ENCODE data around the gene TAF11L10.
"Not testable (repeated sequence)": the region's sequence is repeated elsewhere in the genome, so short reads cannot be mapped to it uniquely, and the experiment has no call there.

TAF11L10 gene

DNA sequence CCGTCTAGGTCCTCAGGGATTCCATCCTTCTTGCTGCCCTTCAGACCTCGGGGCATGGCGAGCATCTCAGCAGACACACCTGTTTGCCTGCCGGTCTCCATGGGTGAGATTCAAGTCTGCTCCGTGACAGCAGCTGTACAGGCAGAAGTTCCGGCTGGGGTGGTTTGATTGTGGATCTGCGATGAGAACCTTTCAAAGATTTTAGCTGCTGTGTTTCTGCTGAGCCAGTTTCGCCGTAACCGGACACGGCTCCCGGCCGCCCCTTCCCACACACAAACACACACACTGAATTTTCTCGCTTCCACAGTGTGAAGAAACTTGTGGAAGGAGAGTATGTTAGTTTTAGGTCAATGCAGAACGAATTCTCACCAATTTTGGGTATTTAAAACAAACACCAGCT lies at the start of gene TAF11L10:
TAF11L10 (minus strand) TSS at position 101 of the 400 bp plus-strand sequence.
- DNase-seq (ENCODE audit: low spot score) = not testable (repeated sequence)

DNA sequence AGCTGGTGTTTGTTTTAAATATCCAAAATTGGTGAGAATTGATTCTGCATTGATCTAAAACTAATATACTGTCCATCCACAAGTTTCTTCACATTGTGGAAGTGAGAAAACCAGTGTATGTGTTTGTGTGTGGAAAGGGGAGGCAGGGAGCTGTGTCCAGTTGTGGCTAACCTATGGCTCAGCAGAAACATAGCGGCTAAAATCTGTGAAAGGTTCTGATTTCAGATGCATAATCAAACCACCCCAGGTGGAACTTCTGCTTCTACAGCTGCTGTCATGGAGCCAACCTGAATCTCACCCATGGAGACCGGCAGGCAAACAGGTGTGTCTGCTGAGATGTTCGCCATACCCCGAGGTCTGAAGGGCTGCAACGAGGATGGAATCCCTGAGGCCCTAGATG lies 36.5 kb upstream of the TAF11L10 start, which contains the start of gene TAF11L14:
TAF11L14 (plus strand) TSS at position 301 of the 400 bp plus-strand sequence.
- DNase-seq (ENCODE audit: low spot score) = no peak

DNA sequence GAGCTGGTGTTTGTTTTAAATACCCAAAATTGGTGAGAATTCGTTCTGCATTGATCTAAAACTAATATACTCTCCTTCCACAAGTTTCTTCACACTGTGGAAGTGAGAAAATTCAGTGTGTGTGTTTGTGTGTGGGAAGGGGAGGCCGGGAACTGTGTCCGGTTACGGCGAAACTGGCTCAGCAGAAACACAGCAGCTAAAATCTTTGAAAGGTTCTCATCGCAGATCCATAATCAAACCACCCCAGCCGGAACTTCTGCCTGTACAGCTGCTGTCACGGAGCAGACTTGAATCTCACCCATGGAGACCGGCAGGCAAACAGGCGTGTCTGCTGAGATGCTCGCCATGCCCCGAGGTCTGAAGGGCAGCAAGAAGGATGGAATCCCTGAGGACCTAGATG lies 34.2 kb upstream of the TAF11L10 start, which contains the start of gene TAF11L13:
TAF11L13 (plus strand) TSS at position 301 of the 400 bp plus-strand sequence.
- not testable (repeated sequence) for DNase-seq (ENCODE audit: low spot score)

DNA sequence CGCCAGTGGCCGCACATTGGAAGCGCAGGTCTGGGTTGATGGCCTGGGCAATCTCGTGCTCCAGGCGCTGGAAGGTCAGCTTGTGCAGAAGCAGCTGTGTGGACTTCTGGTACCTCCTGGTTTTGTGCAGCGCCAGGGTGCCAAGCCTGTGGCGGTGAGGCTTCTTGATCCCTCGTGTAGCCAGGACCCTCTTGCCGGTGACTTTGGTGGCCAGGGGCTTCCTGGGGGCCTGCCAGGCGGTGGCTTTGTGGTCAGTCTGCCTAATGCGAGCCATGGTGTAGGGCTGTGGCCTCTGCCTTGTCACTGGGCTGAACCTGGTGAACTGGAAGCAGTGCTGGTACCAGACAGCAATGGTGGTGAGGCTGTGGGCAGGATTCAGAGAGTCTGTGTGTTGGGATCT lies 28.1 kb upstream of the TAF11L10 start:
- no peak for DNase-seq (ENCODE audit: low spot score)

DNA sequence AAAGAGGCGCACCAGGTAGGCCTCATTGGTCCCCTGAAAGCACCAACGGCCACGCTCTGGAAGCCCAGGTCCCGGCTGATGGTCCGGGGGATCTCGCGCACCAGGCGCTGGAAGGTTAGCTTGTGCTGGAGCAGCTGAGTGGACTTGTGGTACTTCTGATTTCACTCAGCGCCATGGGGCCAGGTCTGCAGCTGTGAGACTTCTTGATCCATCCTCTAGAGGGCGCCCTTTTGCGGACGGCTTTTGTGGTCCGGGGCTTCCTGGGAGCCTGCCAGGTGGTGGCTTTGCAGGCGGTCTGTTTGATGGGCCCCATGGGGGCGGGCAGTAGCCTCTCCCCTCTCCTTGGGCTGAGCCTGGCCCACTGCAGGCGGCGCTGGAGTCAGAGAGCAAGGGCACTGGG lies 23.0 kb upstream of the TAF11L10 start:
- DNase-seq (ENCODE audit: low spot score) = no peak

DNA sequence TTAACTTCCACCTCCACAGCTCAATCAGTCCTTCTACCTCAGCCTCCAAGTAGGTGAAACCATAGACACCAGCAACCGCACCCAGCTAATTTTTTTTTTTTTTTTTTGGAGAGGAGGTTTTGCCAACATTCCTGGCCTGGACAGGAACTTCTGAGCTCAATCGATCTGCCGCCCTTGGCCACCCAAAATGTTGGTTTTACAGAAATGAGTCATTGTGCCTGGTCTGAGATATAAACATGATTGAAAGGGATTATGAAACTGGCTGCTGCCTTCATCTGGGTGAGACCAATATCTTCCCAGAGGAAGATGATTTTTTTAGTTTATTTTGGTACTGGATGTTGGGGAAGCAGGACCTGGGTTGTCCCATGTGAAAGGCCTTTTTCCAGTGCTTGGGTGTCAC lies 21.7 kb upstream of the TAF11L10 start:
- DNase-seq (ENCODE audit: low spot score) = no peak

DNA sequence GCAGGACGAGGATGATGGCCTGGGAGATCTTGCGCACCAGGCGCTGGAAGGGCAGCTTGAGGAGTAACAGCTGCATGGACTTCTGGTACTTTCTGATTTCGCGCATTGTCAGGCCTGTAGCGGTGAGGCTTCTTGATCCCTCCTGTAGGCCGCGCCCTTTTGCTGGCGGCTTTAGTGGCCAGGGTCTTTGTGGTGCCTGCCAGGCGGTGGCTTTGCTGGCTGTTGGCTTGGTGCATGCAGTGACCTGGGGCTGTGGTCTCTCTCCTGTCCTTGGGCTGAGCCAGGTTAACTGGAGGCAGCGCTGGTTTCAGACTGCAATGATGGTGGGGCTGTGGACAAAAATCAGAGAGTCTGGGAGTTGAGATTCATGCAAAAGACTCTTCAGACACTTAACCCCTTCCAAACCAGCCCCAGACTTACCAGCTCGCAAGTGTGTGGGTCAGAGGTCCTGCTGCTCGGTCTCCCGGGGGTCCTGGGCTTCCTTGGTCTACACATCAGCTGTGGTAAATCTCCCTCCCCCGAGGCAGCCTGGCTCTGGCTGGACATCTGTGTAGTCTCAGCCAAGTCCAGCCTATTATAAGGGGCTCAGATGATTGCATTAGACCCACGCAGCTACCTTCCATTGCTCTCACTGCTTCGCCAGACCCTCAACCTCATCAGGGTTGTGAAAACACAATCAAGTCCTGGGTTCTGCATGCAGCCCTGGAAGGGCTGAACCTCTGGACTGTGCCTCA lies 17.4 kb upstream of the TAF11L10 start:
- DNase-seq (ENCODE audit: low spot score) = no peak

DNA sequence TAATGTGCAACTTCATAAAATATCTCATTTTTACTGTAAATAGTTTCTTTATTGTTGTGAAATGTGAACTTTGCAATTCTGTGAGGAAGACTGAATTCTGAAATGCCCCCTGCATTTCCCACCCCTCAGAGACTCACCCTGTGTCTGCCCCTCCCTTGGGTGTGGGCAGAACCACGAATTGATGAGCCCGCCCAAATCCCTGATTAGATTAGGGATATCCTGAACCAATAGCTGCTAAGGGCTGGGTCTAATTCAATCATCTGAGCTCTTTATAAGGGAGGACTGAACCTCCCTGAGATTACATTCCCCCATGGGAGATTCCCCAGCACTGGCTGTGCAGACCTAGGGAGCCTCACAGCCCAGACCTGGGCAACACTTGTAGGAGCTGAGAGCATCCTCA lies 12.5 kb upstream of the TAF11L10 start, which contains the start of gene TAF11L12:
TAF11L12 (plus strand) TSS at position 301 of the 400 bp plus-strand sequence.
- not testable (repeated sequence) for DNase-seq (ENCODE audit: low spot score)

DNA sequence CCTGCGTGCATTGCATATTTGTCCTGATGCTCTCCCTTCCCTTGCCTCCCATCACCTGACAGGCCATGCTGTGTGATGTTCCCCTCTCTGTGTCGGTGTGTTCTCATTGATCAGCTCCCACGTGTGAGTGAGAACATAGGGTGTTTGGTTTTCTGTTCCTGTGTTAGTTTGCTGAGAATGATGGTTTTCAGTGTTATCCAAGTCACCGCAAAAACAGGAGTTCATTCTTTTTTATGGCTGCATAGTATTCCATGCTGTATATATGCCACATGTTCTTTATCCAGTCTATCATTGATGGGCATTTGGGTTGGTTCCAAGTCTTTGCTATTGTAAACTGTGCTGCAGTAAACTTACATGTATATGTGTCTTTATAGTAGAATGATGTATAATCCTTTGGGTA lies 9.8 kb upstream of the TAF11L10 start:
- DNase-seq (ENCODE audit: low spot score) = not testable (repeated sequence)

DNA sequence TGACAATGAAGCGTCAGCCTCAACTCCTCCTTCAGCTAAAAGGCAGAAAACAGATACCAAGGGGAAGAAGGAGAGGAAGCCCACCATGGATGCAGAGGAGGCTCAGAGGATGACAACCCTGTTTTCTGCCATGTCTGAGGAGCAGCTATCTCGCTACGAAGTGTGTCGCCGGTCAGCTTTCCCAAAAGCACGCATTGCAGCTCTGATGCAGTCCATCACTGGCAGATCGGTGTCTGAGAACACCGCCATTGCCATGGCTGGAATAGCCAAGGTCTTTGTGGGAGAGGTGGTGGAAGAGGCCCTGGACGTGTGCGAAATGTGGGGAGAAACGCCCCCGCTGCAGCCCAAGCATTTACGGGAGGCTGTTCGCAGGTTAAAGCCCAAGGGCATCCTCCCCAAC lies 7.3 kb upstream of the TAF11L10 start:
- no peak for DNase-seq (ENCODE audit: low spot score)

DNA sequence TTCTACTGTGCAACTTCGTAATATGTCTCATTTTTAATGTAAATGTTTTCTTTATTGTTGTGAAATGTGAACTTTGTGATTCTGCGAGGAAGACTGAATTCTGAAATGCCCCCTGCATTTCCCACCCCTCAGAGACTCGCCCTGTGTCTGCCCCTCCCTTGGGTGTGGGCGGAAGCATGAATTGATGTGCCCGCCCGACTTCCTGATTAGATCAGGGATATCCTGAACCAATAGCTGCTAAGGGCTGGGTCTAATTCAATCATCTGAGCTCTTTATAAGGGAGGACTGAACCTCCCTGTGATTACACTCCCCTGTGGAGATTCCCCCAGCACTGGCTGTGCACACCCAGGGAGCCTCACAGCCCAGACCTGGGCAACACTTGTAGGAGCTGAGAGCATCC lies 6.3 kb upstream of the TAF11L10 start, which contains the start of gene TAF11L11:
TAF11L11 (plus strand) TSS at position 304 of the 400 bp plus-strand sequence.
- not testable (repeated sequence) for DNase-seq (ENCODE audit: low spot score)

DNA sequence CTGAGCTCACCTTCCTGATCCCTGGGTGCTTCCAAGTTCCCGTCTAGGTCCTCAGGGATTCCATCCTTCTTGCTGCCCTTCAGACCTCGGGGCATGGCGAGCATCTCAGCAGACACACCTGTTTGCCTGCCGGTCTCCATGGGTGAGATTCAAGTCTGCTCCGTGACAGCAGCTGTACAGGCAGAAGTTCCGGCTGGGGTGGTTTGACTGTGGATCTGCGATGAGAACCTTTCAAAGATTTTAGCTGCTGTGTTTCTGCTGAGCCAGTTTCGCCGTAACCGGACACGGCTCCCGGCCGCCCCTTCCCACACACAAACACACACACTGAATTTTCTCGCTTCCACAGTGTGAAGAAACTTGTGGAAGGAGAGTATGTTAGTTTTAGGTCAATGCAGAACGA lies 3.4 kb downstream of the TAF11L10 start, which contains the start of gene TAF11L9:
TAF11L9 (minus strand) TSS at position 140 of the 400 bp plus-strand sequence.
- not testable (repeated sequence) for DNase-seq (ENCODE audit: low spot score)

DNA sequence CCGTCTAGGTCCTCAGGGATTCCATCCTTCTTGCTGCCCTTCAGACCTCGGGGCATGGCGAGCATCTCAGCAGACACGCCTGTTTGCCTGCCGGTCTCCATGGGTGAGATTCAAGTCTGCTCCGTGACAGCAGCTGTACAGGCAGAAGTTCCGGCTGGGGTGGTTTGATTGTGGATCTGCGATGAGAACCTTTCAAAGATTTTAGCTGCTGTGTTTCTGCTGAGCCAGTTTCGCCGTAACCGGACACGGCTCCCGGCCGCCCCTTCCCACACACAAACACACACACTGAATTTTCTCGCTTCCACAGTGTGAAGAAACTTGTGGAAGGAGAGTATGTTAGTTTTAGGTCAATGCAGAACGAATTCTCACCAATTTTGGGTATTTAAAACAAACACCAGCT lies 6.8 kb downstream of the TAF11L10 start, which contains the start of gene TAF11L8:
TAF11L8 (minus strand) TSS at position 101 of the 400 bp plus-strand sequence.
- not testable (repeated sequence) for DNase-seq (ENCODE audit: low spot score)

DNA sequence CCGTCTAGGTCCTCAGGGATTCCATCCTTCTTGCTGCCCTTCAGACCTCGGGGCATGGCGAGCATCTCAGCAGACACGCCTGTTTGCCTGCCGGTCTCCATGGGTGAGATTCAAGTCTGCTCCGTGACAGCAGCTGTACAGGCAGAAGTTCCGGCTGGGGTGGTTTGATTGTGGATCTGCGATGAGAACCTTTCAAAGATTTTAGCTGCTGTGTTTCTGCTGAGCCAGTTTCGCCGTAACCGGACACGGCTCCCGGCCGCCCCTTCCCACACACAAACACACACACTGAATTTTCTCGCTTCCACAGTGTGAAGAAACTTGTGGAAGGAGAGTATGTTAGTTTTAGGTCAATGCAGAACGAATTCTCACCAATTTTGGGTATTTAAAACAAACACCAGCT lies 12.0 kb downstream of the TAF11L10 start, which contains the start of gene TAF11L7:
TAF11L7 (minus strand) TSS at position 101 of the 400 bp plus-strand sequence.
- not testable (repeated sequence) for DNase-seq (ENCODE audit: low spot score)
